Measurements from ENCODE around the gene SPOPL. TPM values are rescaled to one million over a fixed set of nuclear protein-coding genes. Genes with fewer than 3 reads are reported as not detected.

Gene SPOPL
- total and polyA plus RNA-seq, 9 of the 15 experiments (the other 6 are each of a cell fraction or from before 2014, with no cell fraction given), result 0.53 to 6.1 (median 4.1) TPM

DNA sequence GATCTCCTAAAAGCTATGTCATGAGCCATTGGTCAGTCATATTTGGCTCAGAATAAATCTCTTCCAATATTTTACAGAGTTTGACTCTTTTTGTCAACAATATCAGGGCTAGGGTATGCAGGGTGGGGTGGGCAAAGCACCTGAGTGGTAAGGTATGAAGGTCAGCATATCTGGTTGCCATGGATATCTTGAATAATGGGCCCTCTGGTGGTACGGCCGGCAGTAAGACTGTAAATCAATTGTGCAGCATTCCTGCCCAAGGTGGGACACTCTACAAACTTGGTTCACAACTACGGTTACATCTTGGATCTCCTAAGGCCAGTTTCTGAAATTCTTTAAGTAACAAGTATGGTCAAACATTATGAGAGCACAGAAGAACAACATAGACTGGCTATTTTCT, 119.6 kb downstream of the SPOPL start:
- BruUV-seq (replicated peaks), result no TSS peak
- Histone ChIP-seq H3K27ac (ENCODE audit: extremely low read depth, low read depth, low read length) (no peak overlapping the region), H3K9me3 (replicated peaks; ENCODE audit: control insufficient read depth, insufficient read depth, low read depth, low read length) (no peaks in the 10 kb centered on the region), H3K36me3 (ENCODE audit: control insufficient read depth, insufficient read depth, low read length) (no peaks in the 10 kb centered on the region), H3K9ac (ENCODE audit: insufficient read depth in 1 of 2, low read depth in 2 of 2, low read length in 2 of 2) (no peak overlapping the region), H3K4me2 (ENCODE audit: insufficient read depth, low read length) (no peak overlapping the region), H3K4me3 (no peak overlapping the region), H3K27me3 (ENCODE audit: control insufficient read depth in 2 of 2, insufficient read depth in 2 of 2, low read length in 2 of 2) (peaks cover 0 to 4% of the 10 kb centered on the region in 2 experiments; a peak in 2 of 5 replicates), H3K79me2 (ENCODE audit: control insufficient read depth, insufficient read depth, low read length) (no peaks in the 10 kb centered on the region), H3K4me1 (replicated peaks in 1 of 2; ENCODE audit: control insufficient read depth in 2 of 2, insufficient read depth in 2 of 2, low read length in 2 of 2) (no peaks in the 10 kb centered on the region), H2AFZ (ENCODE audit: low read depth, low read length) (no peak overlapping the region), H3K9me1 (ENCODE audit: control insufficient read depth, insufficient read depth, low read length) (no peaks in the 10 kb centered on the region), H4K20me1 (replicated peaks; ENCODE audit: control insufficient read depth, insufficient read depth, low read length) (no peaks in the 10 kb centered on the region; the same call in 1 of the 2 replicates)
- ATAC-seq, result no peak
- intact Hi-C loops (cut with micrococcal nuclease), result no loop called here
- 2% methylated on average over 3 of the region's 3 CpGs for WGBS (ENCODE audit: insufficient coverage, low coverage, missing lambda C conversion rate)
- FAIRE-seq, result peak; percentile 46
- ChIA-PET POLR2A (no interaction called here), CTCF (ENCODE audit: low intra/inter-chr PET ratio) (no interaction called here)
- DNase-seq (ENCODE audit: extremely low read depth in 1 of 4, low spot score in 3 of 4), result no peak
- TF ChIP-seq YY1 (IDR thresholded peaks at IDR 0.05; ENCODE audit: borderline replicate concordance in 1 of 3, control insufficient read depth in 1 of 3, extremely low read depth in 1 of 3, insufficient read depth in 3 of 3, insufficient read length in 1 of 3, insufficient replicate concordance in 2 of 3, low read depth in 1 of 3, low read length in 2 of 3) (no peak), MTA2 (IDR thresholded peaks at IDR 0.05; ENCODE audit: low read depth) (no peak), TAF1 (IDR thresholded peaks at IDR 0.05; ENCODE audit: control insufficient read depth, extremely low read depth, insufficient read depth, low read length, severe bottlenecking) (no peak), HDAC6 (IDR thresholded peaks at IDR 0.05; ENCODE audit: low read depth, low read length) (no peak), MTA1 (IDR thresholded peaks at IDR 0.05; ENCODE audit: borderline replicate concordance) (no peak)
- TF ChIP-seq, protein P1, sequence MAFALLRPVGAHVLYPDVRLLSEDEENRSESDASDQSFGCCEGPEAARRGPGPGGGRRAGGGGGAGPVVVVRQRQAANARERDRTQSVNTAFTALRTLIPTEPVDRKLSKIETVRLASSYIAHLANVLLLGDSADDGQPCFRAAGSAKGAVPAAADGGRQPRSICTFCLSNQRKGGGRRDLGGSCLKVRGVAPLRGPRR (CRISPR knock-in tag; IDR thresholded peaks at IDR 0.05), result no peak
- in situ Hi-C loops (cut with MboI), result no loop called here
